ENCODE results near the gene ADAMTS19.
"Not testable (repeated sequence)": the region's sequence is repeated elsewhere in the genome, so short reads cannot be mapped to it uniquely, and the experiment has no call there.

The ADAMTS19 gene

GRCh38 chr5:129584496-129584895, 124.4 kb downstream of the ADAMTS19 start:
- DNase-seq (ENCODE audit: low spot score) = not testable (repeated sequence)

- no peak for DNase-seq (ENCODE audit: low spot score)
Measured at GRCh38 chr5:129591508-129592160, 131.5 kb downstream of the ADAMTS19 start.

- no peak for DNase-seq (ENCODE audit: low spot score)
Measured at GRCh38 chr5:129593525-129593924, 133.4 kb downstream of the ADAMTS19 start.

DNA sequence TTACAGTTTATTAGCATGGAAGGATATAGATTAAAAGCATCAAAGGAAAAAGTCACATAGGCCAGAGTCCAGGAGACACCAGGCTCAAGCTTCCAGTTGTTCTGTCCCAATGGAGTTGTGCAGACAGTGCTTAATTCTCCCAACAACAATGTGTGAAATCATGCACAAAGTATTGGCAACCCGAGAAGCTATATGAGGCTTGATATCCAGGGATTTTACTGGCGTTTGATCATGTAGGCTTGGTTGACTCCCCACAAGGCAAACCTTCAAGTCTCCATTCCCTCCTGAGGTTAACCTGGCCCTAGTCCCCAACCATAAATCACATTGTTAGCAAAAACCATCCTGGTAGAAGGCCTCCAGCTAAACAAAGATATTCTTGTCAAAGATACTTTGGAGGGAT, 141.5 kb downstream of the ADAMTS19 start:
- DNase-seq (ENCODE audit: low spot score) = no peak

- no peak for DNase-seq (ENCODE audit: low spot score)
Measured at GRCh38 chr5:129608350-129608749, 148.3 kb downstream of the ADAMTS19 start.

- no peak for DNase-seq (ENCODE audit: low spot score)
Measured at GRCh38 chr5:129609710-129610109, 149.6 kb downstream of the ADAMTS19 start.

GRCh38 chr5:129616517-129616916, 156.4 kb downstream of the ADAMTS19 start:
- no peak for DNase-seq (ENCODE audit: low spot score)

GRCh38 chr5:129617206-129617605, 157.1 kb downstream of the ADAMTS19 start:
- no peak for DNase-seq (ENCODE audit: low spot score)

GRCh38 chr5:129619782-129620181, 159.7 kb downstream of the ADAMTS19 start:
- no peak for DNase-seq (ENCODE audit: low spot score)

- no peak for DNase-seq (ENCODE audit: low spot score)
Measured at GRCh38 chr5:129622531-129622930, 162.4 kb downstream of the ADAMTS19 start.

GRCh38 chr5:129629575-129629974, 169.5 kb downstream of the ADAMTS19 start:
- peak; percentile 16 for DNase-seq (ENCODE audit: low spot score)

GRCh38 chr5:129630101-129630500, 170.0 kb downstream of the ADAMTS19 start:
- no peak for DNase-seq (ENCODE audit: low spot score)

- no peak for DNase-seq (ENCODE audit: low spot score)
Measured at GRCh38 chr5:129631961-129632360, 171.9 kb downstream of the ADAMTS19 start.

DNA sequence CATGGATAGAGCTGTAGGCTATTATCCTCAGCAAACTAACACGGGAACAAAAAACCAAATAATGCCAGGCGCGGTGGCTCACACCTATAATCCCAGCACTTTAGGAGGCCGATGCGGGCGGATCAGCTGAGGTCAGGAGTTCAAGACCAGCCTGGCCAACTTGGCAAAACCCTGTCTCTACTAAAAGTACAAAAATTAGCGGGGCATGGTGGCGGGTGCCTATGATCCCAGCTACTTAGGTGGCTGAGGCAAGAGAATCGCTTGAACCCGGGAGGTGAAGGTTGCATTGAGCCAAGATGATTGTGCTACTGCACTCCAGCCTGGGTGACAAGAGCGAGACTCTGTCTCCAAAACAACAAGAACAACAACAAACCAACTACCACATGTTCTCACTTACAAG, 177.4 kb downstream of the ADAMTS19 start:
- DNase-seq (ENCODE audit: low spot score) = not testable (repeated sequence)

DNA sequence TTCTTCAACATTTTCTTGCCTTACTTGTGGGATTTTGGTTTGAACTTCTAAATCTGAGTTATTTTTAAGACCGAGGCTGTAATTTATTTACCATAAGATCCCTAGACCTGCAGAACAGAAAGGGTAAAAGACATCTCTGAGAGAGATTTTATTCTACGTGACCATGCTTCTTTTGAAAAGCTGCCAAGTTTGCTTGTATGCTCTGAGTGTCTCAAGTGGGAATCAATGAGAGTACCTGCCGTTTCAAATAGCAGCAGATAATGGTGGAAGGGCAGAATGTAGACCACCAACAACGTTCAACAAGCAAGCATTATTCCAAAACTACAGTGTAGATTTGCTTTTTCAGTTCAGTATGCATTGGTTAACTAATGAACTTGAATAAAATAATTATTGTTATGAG, 179.2 kb downstream of the ADAMTS19 start:
- DNase-seq (ENCODE audit: low spot score) = no peak

- DNase-seq (ENCODE audit: low spot score) = no peak
Measured at GRCh38 chr5:129652349-129653056, 192.4 kb downstream of the ADAMTS19 start.

DNA sequence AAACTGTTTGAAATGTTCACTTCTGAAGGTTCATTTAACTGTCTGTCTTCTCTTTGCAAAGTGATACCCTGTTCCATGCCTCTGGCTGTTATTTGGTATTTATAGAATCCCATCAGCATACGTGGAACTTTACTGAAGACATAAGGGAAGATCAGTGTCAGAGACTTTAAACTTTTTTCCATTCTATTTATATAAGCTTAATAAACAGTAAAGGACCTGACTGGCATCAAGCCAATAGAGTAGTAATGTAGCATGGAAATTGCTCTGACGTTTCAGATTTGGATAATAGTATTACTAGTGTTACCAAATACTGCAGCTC, 192.9 kb downstream of the ADAMTS19 start:
- DNase-seq (ENCODE audit: low spot score) = no peak

- DNase-seq (ENCODE audit: low spot score) = no peak
Measured at GRCh38 chr5:129653442-129653841, 193.3 kb downstream of the ADAMTS19 start.

- DNase-seq (ENCODE audit: low spot score) = no peak
Measured at GRCh38 chr5:129656952-129657351, 196.9 kb downstream of the ADAMTS19 start.

DNA sequence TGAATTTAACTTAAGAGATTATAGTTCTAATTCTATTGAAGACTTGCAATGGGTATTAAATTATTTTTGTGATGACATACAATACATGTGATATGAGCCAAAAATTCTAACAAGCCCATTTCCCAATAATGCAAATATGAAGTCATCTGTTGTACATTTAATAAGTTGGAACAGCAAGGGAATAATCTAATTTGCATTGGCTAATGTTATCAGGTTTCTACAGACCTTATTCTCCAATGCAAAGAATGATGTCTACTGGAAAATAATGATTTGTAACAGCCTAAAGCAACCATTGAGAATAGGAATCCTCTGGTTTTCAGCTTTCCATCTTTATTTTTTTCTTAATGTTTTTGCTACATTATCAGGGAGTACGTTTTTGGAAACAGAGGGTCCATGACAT, 198.7 kb downstream of the ADAMTS19 start:
- DNase-seq (ENCODE audit: low spot score) = no peak

- DNase-seq (ENCODE audit: low spot score) = no peak
Measured at GRCh38 chr5:129661366-129662035, 201.4 kb downstream of the ADAMTS19 start.

DNA sequence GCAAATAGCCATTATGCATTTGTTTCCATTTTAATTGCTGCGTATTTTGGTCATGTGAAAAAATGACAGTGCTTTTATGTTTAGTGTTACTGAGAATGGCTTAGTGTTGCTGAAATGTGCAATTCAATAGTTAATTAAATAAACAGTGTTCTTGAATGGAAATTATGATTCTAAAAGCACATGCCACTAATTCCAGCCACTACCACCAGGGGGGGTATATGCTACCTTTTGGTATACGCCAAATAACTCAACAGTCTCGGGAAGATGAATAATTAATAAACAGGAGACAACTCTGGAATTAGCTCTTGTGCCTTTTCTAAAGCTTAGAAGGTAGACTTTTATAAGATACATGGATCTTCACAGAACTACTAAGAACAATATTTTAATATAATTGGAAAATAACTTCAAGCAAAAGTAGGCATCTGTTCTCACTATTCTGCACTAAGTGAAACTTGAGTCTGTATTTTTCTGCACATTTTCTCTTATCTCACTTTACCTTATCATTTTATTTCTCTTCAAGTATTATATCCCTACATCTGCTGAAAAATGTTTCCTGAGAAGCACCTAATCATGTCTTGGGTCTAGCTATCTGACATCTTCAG, 204.3 kb downstream of the ADAMTS19 start:
- peak; percentile 40 for DNase-seq (ENCODE audit: low spot score)

DNA sequence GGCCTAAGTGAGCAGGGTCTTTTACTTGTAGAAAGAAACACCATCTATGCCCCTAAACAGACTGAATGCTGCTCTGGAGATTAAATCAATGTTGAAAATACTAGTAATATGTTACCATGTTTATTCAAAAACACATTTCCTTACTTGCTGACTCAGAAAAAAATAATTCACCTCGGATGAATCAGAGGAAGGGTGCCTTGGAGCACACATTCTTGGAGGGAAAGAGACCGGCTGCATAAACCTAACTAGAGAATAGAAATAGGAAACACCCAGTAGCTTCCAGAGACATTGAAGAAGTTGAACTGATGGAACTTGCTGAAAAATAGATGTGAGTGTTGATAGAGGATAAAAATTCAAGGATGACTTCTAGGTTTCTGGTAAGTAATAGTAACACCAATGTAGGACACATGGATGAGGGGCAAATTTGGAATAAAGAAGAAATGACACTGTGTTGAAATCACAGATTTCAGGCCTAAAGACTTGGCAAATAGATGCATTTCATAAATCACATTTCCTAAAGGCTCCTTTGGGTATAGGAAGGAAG, 210.9 kb downstream of the ADAMTS19 start:
- DNase-seq (ENCODE audit: low spot score) = peak; percentile 83
